TTC549 (cell line): Measurements from ENCODE around the gene COBL.

Experiments used
- FAIRE-seq: peaks from 2 replicates; lab custom pipeline; 2012; peaks lifted over from hg19 to GRCh38; lab: Jason Lieb, UNC

COBL gene

DNA sequence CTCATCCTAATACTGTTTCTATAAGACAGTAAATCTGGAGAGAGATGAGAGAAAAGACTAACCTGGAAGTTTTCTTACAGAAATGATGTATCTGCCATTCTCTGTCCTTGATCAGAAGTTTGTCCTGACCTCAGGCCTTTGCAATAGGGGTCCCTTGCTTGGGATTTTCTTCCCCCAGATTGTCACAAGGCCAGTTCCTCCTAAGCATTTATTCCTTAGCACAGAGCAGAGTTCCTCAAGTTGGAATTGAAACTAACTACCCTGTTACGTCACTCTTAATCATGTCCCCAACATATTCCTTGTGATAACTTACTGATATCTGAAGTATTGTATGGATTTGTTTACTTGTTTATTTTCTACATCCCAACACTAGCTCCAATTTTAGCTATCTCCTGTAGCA lies 202.1 kb downstream of the COBL start:
- FAIRE-seq = no peak

DNA sequence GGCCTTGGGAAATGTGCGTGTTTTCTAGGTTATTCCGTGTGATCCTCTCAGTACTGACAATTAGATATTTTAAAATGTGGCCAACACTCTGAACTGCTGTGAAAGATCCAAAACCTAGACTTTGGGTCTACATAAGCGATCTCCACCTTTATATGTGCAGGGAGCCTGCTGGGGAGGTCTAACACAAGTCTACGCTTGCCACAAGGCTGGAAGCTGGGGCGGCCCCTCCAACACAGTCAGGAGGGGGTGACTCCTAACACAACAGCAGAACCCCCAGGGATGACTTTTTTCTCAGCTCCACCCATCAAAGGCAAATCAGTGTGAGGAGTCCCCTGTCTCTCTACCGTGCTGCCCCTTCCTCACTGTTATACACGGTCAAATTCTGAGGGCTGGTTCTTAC lies 202.6 kb downstream of the COBL start:
- no peak for FAIRE-seq

DNA sequence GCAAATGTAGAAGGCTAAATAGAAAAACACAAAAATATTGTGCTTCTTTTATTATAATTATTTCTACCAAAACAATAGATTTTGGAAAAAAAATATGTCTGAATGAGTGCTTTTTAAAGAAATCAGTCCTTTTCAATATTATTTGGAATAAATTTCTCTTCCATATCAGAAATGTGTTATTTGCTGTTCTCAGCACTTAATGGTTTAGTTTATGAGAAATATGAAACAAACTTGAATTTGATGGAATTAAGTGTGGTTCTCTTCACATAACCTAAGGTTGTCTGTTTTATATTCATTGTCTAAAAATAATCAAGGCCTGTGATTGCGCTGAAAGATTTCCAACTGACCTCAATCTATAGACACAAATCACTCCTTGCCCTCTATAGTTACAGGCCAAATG lies 203.0 kb downstream of the COBL start:
- no peak for FAIRE-seq

DNA sequence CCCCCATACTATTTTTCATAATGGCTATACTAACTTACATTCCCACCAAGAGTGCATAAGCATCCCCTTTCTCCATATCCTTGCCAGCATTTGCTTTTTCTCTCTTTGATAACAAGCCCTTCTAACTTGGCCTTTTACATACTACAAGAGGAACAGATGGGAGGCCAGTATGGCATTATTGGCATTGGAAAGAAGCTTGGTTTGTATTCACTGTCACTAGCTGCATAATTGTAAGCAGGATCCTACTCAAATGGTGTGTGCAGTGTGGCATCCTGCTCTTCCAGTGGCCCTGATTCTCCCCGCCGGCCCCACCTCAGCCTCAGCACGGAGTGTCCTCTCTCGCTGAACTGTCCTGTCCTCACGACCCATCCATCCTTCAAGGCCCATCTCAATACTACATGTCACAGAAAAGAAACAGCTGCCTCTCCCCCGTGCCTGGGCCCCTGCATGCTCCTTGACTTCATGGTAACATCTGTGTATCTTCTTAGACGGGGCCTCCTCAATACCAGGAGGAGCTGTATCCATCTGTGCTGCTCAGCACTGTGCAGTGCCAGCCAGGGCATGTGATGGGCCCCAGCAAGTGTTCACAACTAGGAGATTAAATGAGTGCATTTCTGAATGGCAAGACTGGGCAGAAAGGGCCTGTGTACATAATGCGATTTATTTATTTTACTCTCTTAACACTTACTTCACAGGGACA lies 205.2 kb downstream of the COBL start:
- no peak for FAIRE-seq

DNA sequence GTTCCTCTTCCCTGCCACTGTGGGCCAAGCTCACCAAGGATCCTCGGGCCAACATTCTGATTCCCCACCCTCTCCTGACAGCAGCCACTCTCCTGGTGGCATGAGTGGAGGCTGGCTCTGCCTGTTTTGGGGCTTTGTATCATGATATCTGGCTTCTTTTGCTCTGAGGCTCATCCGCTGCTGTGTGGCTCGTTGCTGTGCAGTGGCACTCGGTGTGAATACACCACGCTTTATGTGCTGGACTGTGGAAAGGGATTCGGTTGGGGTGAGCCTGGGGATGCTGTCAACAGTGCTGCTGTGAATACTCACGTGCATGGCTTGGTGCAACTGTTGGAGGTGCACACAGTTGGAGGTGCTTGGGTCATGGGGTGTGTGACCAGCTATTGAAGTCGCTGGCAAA lies 208.5 kb downstream of the COBL start:
- no peak for FAIRE-seq

DNA sequence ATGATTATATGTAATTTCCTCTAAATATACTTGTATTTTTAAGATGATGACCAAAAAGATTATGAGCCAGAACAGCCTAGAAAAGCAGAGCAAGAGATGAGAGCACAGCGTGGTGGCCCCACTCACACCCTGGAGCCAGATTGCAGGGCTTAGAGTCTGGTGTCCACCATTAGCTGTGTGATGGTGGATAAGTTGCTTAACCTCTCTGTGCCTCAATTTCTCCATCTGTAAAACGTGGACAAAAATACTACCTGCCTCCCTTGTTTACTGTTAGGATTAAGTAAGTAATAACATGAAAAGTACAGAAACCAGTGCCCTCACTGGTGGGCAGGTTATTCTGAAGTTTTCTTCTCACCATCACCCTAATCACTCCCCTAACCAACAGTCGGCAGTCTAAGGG lies 212.3 kb downstream of the COBL start:
- no peak for FAIRE-seq

DNA sequence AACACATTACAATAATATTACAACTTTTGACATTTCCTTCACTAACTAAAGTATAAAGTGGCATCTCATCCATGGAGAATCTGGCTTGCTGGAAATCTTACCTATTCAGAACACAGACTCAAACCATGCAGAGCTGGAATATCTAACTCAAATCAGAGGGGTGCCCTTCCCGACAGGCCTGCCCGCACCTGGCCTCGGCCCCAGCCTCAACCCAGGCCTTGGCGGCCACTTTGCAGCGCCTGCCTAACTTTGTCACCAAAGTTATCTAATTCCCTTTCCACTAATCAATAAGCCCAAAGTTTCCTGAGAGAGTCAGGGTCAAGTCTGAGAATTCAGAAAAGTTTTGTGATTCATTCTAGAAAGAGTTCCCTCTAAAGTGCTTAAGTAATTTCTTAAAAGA lies 212.9 kb downstream of the COBL start:
- no peak for FAIRE-seq

DNA sequence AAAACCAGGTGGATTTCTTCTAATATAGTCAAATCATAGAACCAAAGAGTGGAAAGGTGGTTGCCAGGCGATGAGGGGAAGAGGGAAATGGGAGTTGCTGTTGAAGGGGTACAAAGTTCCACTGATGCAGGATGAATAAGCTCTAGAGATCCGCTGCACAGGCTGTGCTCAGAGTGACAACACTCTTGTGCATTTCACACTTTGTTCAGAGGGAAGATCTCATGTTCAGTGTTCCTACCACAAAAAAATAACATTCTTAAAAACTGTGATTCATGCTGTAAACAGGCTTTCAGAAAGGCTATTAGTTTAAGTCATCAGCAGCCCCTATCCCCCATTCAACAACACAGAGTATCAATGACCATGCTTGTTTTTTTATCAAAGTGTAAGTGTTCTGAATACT lies 213.8 kb downstream of the COBL start:
- no peak for FAIRE-seq

DNA sequence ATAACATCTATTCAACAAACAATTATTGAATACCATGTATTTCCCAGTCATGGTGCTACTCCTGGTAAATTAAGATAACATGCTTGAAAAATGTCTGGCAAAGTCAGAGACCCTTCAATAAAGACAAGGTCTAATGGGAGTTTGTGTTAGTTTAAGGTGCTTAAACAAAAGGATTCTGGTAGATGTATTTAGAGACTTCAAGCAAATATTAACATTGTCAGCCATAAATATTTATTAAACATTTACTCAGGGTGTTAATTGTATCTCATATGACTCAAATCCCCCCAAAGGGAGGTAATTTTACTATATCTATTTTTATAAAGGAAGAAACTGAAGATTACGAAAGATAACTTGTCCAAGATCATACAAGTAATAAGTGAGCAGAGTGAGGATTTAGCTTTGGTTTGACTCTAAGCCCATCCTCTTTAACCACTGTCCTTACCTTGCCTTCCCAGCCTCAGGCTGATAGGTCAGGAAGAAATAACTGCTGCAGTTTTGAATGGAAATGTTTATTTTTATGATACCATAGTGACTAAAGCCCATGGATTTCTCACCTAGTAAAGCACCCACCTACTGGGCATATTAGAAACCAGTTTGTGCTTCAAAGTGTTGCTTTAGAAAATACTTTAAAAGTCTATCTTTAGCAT lies 215.4 kb downstream of the COBL start:
- no peak for FAIRE-seq

DNA sequence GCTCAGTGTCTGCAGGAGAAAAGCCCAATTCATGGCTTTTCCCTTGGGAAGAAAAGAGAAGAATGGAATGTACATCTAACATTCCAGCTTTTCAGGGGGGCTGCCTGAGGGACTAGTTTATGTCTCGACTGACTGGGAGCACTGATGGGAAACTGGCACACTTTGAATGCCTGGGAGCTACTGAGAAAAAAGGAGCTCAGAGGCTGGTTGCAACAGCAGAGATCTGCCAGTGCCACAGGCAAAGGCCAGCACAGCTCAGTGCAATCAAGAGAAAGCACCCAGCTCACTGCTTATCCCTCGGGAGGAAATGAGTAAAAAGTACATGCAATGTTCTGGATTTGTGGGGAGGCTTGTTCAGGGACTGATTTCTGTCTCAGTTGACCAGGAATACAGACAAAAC lies 226.2 kb downstream of the COBL start:
- no peak for FAIRE-seq

DNA sequence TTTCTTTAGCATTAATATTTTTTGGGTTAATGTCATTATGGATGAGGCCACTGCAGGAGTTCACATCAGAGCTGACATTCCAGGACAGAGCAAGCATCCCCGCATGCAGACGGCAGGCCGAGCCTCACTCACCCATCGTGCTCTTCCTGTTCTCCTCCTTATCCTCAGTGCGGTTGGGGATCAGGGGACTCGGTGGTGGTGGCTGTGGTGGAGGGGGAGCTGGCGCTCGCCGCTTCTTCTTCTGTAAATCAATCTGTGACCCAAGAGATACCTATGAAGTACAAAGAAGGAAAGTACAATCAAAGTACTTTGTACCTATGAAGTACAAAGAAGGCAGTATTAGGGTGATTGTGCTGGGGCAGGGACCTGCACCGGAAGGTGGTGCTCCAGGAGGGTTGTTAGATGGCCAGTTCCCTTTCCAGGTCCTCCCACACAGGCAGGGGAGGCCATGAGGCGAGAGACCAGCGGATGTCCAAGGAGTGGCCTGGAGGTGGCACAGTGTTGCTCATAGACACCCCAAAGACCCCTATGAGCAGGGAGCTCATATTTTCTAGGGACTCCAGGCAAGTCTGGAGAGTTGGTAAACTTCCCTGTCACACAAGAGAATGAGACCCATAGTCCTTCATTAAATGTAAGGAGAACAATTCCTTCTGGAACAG lies 231.4 kb downstream of the COBL start:
- FAIRE-seq = no peak

DNA sequence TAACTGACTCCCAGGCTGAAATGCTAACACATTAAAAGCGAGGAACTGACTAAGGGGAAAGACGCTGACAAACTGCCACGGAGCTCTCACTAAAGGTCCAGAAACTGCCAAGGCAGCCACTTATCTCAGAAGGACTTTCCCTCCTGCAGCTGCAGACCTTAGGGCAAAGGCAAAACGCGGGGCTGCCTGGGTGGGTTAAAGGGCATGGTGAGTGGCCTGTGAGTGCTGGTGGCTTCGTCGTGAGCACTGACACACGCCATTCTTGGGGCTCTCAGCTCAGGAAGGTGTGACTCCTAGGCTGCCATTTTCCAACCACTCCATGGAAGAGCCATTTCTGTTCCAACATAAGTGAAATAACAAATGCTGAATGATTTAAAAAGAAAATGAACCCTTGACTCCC lies 232.5 kb downstream of the COBL start:
- no peak for FAIRE-seq

DNA sequence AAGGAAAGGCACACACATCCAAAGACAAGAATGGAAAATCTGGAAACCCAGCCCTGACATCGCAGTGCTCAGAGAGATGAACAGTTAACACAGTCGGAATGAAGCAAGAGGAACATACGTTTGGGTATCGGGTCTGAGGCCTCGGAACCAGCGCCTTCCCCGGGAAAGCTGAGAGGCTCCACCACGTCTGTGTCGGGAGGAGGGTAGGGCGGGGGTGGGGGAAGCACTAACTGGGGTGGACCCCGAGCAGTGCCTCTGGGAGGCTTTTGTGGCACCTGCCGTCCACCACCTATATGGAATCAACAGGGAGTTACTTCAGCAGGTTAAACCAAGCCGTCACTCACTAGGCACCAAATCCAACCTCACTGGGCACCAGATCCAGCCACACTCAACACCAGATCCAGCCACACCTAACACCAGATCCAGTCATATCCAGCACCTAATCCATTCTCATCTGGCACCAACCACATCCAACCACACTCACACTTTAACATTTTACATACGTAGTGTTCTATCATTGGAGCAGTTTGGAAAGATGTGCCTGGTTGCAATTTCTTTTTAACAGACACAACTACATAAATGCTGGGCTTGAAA lies 233.6 kb downstream of the COBL start:
- FAIRE-seq = no peak

DNA sequence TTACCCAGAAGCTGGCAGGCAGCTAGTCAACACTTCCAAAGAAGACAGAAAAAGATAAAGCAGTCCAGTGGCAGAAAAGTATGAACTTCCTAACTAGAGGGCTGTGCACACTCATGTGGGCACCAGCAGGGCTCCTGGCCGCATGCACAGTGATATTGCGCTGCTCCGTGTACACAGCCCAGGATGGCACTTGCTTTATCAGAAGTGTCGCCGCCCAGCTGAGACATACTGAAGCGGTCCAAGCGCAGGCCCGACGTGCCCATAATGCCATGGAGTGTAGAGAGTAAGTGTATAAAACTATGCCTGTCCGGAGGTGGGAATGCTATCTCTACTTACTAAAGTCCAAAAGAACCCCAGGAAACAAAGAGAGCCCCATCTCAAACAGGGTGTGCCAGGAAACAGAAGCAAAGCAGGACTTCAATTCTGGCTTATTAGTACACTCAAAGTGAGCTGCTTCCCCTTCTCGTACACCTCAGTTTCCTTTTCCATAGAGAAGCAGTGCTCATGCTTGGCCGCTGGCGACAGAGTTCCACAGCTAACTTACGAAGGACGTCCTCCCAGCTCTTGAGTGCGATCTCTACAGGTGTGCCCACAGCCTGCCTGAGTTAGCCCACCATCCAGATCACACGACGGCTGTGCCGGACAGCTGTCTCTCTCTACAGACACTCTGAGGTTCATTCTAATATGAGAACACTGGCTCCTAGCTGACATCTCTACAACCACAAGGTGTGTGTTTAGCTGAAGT lies 234.3 kb downstream of the COBL start:
- no peak for FAIRE-seq

DNA sequence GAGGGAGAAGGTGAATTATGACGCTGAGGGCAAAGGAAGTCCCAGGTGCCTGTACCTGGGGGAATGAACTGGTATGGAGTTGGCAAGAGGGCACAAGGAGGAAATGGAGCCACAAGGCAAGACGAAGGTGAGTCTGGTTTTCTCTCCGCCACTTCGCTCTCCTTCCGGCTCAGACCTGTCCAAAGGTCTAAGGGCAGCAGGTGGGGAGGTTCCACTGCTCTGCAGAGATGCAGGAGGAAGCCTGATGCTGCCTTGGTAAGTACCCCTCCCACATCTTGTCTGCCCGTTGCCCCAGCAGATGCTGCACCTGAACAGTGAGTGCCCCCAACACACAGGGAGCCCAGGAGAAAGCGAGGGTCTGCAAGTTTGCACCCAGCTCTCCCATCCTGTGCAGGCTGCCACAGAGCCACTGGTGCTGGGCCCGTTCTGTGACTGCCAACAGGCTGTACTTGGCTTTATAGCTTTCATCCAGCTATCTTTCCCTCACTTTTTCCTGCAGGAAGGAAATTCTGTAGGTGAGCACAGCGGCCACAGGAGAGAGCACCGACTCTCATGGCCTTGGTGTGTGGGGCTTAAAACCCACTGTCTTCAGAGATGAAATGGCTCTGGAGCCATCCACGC lies 235.2 kb downstream of the COBL start:
- FAIRE-seq = no peak

DNA sequence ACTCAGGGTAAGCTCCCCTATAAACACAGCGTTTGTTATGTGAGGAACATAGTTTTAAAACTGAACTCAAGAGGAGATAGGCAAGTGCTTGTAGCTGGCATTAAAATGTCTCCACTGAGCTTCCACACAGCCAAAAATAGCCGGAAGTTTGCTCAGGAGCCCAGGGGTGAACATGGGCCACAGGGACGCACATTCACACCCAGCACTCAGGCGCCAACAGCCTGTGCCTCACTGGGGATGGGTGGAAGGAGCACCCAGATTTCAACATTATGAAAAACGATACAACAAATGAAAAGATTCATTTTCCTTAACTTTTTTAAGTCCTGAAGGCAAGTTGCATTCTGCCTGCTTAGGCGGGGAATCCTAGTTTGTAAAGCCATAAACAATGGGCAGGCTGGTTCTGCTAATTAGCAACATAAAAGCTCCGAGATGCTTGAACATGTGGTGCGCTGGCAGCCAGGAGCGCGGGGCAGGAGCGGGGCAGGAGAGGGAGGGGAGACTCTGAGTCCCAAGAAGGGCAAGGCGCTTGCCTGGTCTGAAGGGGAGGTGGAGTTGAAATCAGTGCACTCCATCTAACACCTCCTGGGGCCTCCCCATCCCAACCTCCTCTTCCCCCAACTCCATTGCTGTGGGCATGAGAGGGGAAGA lies 235.9 kb downstream of the COBL start:
- no peak for FAIRE-seq

DNA sequence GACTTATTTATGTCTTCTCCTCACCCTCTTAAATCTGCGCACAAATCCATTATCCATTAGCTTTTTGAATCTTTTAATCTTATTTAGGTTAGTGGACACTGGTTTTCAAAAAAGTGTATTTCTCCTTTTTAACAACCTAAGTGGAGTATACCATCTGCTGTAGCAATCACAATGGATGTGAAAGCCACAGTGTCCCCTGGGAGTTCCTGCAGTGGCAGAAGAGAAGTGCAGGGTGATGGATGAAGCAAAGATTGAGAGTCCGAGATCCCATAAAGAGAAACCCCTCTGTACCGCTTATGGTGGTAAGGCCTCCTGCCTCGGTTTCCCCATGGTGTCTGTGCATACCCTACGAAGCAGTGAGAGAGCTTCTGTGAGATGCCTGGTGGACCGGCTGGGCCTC lies 236.4 kb downstream of the COBL start:
- no peak for FAIRE-seq

DNA sequence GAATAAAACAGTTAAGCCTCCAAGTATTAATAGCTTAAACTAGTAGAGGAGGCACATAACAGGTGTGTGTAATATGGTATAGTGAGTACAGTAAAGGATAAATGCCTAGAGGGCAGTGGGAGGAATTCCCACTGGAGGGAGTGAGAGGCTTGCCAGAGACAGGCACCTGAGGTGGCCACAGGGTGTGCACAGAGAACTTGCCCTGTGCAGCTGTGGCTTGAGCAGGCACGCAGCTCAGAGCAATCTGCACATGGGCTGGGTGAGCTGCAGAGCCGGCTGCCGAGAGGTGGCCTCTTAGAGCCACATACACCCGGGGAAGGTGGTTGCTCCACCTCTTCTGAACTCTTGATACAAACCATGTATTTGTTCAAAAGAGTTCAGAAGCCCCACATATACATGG lies 237.1 kb downstream of the COBL start:
- no peak for FAIRE-seq

DNA sequence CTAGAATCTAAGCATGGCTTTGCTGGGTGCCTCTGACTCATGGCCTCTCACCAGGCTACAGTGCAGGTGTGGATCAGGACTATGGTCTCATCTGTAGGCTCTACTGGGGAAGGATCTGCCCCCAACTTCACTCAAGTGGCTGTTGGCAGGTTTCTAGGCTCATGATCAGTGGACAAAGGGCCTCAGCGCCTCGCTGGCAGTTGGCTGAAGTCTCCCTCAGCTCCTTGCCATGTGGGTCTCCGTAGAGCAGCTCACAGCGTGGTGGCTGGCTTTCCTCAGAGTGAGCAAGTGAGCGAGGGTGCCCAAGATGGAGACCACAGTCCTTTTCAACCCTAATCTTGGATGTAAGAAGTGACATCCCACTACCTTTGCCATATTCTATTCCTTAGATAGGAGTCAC lies 238.0 kb downstream of the COBL start:
- no peak for FAIRE-seq

DNA sequence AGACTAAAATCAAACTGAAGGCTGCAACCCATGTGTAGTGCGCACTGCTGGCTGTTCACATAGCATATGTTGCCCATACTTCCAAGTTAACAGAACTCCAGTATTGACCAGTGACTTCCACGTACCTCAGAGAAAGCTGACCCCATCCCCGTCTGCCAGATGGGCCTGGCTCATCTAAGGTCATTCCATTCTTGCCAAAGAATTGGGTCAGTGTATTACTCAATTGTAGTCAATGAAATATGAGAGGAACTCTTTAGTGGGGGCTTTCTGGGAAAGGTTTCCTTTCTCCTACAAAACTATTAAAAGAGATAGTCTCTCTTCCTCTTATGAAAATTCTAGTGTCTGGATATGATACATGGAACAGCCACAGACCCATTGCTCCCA lies 238.6 kb downstream of the COBL start:
- FAIRE-seq = no peak

DNA sequence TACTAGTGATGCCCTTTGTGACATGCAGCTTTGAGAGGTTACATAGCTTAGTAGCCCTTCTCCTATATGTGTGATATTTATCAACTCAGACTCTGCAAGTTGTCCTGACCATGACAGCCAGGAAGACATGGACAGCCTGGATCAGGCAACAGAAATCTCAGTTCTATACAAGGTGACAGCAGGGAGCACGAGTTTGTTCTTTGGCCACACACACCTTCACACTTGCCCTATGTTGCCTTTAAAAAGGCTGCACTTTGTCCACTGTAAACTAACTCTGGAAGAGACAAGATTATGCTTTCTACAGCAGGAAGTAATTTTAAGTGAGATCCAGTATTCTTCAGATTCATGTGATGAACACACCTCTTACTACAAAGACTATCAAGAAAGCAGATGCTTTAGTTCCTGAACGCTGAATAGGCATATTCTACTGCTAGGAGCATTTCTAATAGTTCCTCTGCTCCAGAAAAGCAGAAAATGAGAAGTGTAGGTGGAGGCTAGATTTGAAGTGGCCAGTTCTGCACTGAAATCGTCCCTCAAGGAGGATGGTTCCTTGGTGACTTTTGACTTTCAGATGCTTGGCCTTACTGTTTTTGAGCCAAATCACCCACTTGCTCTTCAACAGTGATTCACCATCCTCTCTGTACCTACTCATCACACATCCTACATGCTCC lies 239.2 kb downstream of the COBL start:
- FAIRE-seq = no peak
